H9 (cell line): ENCODE measurements around the gene KPTN. TPM values are rescaled to one million over a fixed set of nuclear protein-coding genes. Genes with fewer than 3 reads are reported as not detected.

Experiments used
- DNase-seq: peaks from one replicate; pipeline ENCODE4 v3.0.0-alpha.2; 2017
- H2AFZ ChIP-seq: one replicate; pipeline ENCODE4 v1.6.1; 2013; ENCODE audit warnings: mild to moderate bottlenecking, low read length, control low read depth, moderate library complexity
- H2AK5ac ChIP-seq: 2 replicates; pipeline ENCODE4 v1.6.1; 2013; ENCODE audit warnings: low read length, control low read depth, mixed read lengths; ENCODE audit not compliant: insufficient read length
- H2BK120ac ChIP-seq: one replicate; pipeline ENCODE4 v1.6.1; 2013; ENCODE audit warnings: low read depth, mild to moderate bottlenecking, low read length, control low read depth, inconsistent platforms; ENCODE audit not compliant: poor library complexity, severe bottlenecking
- H2BK12ac ChIP-seq: 2 replicates; pipeline ENCODE4 v1.6.1; 2013; ENCODE audit warnings: low read length, control low read depth, mixed read lengths, low read depth; ENCODE audit not compliant: insufficient read length
- H2BK15ac ChIP-seq: 2 replicates; pipeline ENCODE4 v1.6.1; 2013; ENCODE audit warnings: low read depth, low read length, control low read depth
- H2BK20ac ChIP-seq: one replicate; pipeline ENCODE4 v1.6.1; 2013; ENCODE audit warnings: low read depth, mild to moderate bottlenecking, low read length, control low read depth, inconsistent platforms; ENCODE audit not compliant: poor library complexity, severe bottlenecking
- H2BK5ac ChIP-seq: 2 replicates; pipeline ENCODE4 v1.6.1; 2013; ENCODE audit warnings: low read length, control low read depth, mixed read lengths; ENCODE audit not compliant: insufficient read length
- H3K14ac ChIP-seq: 2 replicates; pipeline ENCODE4 v1.6.1; 2013; ENCODE audit warnings: low read length, control low read depth; ENCODE audit not compliant: insufficient read depth
- H3K18ac ChIP-seq: 2 replicates; pipeline ENCODE4 v1.6.1; 2013; ENCODE audit warnings: low read depth, mild to moderate bottlenecking, mixed read lengths, low read length, control low read depth; ENCODE audit not compliant: insufficient read length
- H3K23ac ChIP-seq: 2 replicates; pipeline ENCODE4 v1.6.1; 2013; ENCODE audit warnings: low read length, control low read depth, mixed read lengths, low read depth; ENCODE audit not compliant: insufficient read length
- H3K23me2 ChIP-seq: 2 replicates; pipeline ENCODE4 v1.6.1; 2013; ENCODE audit warnings: low read depth, mild to moderate bottlenecking, mixed read lengths, low read length, control low read depth; ENCODE audit not compliant: insufficient read length, poor library complexity, severe bottlenecking
- H3K27ac ChIP-seq: 2 replicates; pipeline ENCODE4 v1.5.1; 2013; ENCODE audit warnings: low read length, control low read depth, mixed read lengths, low read depth; ENCODE audit not compliant: insufficient read length
- H3K27me3 ChIP-seq: 2 replicates; pipeline ENCODE4 v1.6.1; 2013; ENCODE audit warnings: low read length, control low read depth, inconsistent platforms; ENCODE audit not compliant: insufficient read depth
- H3K4ac ChIP-seq: 2 replicates; pipeline ENCODE4 v1.6.1; 2013; ENCODE audit warnings: low read depth, mild to moderate bottlenecking, control low read depth, inconsistent platforms, low read length, moderate library complexity
- H3K4me1 ChIP-seq: 2 replicates; pipeline ENCODE4 v1.6.1; 2013; ENCODE audit warnings: low read length, control low read depth, inconsistent platforms; ENCODE audit not compliant: insufficient read depth
- H3K4me2 ChIP-seq: 2 replicates; pipeline ENCODE4 v1.6.1; 2013; ENCODE audit warnings: low read length, control low read depth, mixed read lengths; ENCODE audit not compliant: insufficient read length, insufficient read depth
- H3K56ac ChIP-seq: 2 replicates; pipeline ENCODE4 v1.6.1; 2013; ENCODE audit warnings: low read depth, mild to moderate bottlenecking, mixed read lengths, low read length, control low read depth; ENCODE audit not compliant: insufficient read length
- H3K79me1 ChIP-seq: 2 replicates; pipeline ENCODE4 v1.6.1; 2013; ENCODE audit warnings: low read depth, mild to moderate bottlenecking, moderate library complexity, low read length, control low read depth, inconsistent platforms; ENCODE audit not compliant: insufficient read depth, poor library complexity, severe bottlenecking
- H3K79me2 ChIP-seq: 2 replicates; pipeline ENCODE4 v1.6.1; 2013; ENCODE audit warnings: low read length, control low read depth, inconsistent platforms; ENCODE audit not compliant: insufficient read depth
- H3K9ac ChIP-seq: 2 replicates; pipeline ENCODE4 v1.6.1; 2013; ENCODE audit warnings: low read length, control low read depth, mixed read lengths; ENCODE audit not compliant: insufficient read length; ENCODE audit errors: extremely low read depth
- H3K9me3 ChIP-seq: one replicate; pipeline ENCODE4 v1.6.1; 2013; ENCODE audit warnings: low read depth, low read length, inconsistent platforms; ENCODE audit not compliant: control insufficient read depth
- H3T11ph ChIP-seq: one replicate; pipeline ENCODE4 v1.6.1; 2013; ENCODE audit warnings: mild to moderate bottlenecking, low read length, control low read depth, inconsistent platforms
- H4K20me1 ChIP-seq: one replicate; pipeline ENCODE4 v1.6.1; 2013; ENCODE audit not compliant: control insufficient read depth, insufficient read length, insufficient read depth
- H4K5ac ChIP-seq: 2 replicates; pipeline ENCODE4 v1.6.1; 2013; ENCODE audit warnings: low read depth, mild to moderate bottlenecking, mixed read lengths, low read length, control low read depth; ENCODE audit not compliant: insufficient read length
- H4K8ac ChIP-seq: replicated peaks from 2 replicates; pipeline ENCODE4 v1.6.1; 2013; ENCODE audit warnings: low read length, control low read depth, mixed read lengths, low read depth; ENCODE audit not compliant: insufficient read length
- H4K91ac ChIP-seq: 2 replicates; pipeline ENCODE4 v1.6.1; 2013; ENCODE audit warnings: low read depth, mild to moderate bottlenecking, moderate library complexity, mixed read lengths, low read length, control low read depth; ENCODE audit not compliant: insufficient read length
- H3K27ac Mint-ChIP-seq, 3 experiments: 2 replicates in 2 of 3; 3 replicates in 1 of 3; pipeline ENCODE4 v1.8.0; 2020 to 2021; ENCODE audit warnings: mixed read lengths in 3 of 3, mild to moderate bottlenecking in 1 of 3, moderate library complexity in 1 of 3
- H3K27me3 Mint-ChIP-seq: 2 replicates; pipeline ENCODE4 v1.8.0; 2021; ENCODE audit warnings: low read depth, mild to moderate bottlenecking, moderate library complexity, mixed read lengths
- H3K36me3 Mint-ChIP-seq, 3 experiments: 2 replicates in 2 of 3; 3 replicates in 1 of 3; pipeline ENCODE4 v1.8.0; 2020 to 2021; ENCODE audit warnings: low read depth in 3 of 3, mixed read lengths in 3 of 3; ENCODE audit not compliant: insufficient read depth in 1 of 3
- H3K4me1 Mint-ChIP-seq, 2 experiments: 2 replicates each; pipeline ENCODE4 v1.8.0; 2020; ENCODE audit warnings: mixed read lengths in 2 of 2
- H3K4me3 Mint-ChIP-seq, 2 experiments: 2 replicates in 1 of 2; 3 replicates in 1 of 2; pipeline ENCODE4 v1.8.0; 2020 to 2021; ENCODE audit warnings: mild to moderate bottlenecking in 2 of 2, mixed read lengths in 2 of 2, moderate library complexity in 1 of 2
- H3K9me3 Mint-ChIP-seq, 2 experiments: 2 replicates in 1 of 2; 3 replicates in 1 of 2; pipeline ENCODE4 v1.8.0; 2020; ENCODE audit warnings: mild to moderate bottlenecking in 2 of 2, mixed read lengths in 2 of 2, moderate library complexity in 1 of 2
- WGBS: extraction: QIAGEN DNeasy Blood & Tissue Kit; methylation state at CpG from one replicate; pipeline ENCODE4 v1.1.7; 2013; ENCODE audit warnings: missing lambda C conversion rate, low lambda C conversion rate, mixed read lengths; ENCODE audit not compliant: insufficient read length; ENCODE audit errors: extremely low coverage; 5-methylcytosine and 5-hydroxymethylcytosine counted together
- total RNA-seq: library from RNA; stranded (reverse); gene quantifications from 2 replicates; pipeline ENCODE4 v1.2.1, GENCODE V29; 2021
- TF ChIP-seq, protein P1 (sequence below): fragments of 200-600 bp; sonication (generic); conservative IDR thresholded peaks from 3 replicates; pipeline ENCODE4 v1.8.0; 2021; ENCODE audit warnings: antibody characterized with exemption, mild to moderate bottlenecking

Gene KPTN
- total RNA-seq, 1 experiment from 2014 or later, result 35.4 TPM

DNA sequence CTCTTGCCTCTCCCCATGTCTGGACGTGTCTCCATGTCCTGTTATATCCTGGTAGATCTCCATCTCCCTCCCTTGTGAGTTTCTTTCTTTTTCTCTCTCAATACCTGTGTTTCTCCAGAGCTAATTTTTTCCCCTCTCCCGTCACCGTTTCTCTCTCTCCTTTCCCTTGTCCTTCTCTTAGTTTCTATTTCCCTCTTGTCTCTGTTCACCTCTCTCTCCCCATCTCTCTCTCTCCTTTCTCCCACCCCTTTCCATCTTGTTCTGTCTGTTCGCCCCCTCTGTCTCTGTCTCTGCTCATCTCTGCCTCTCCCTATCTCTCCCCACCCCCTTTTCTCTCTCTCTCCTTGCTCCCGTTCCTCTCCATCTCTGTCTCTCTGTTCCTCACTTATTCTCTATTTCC lies 25.3 kb downstream of the KPTN start:
- H3K27ac ChIP-seq, result no peak overlapping the region
- H2AFZ ChIP-seq, result no peak overlapping the region

More for the DNA sequence above, 25.3 kb downstream of the KPTN start:
- Mint-ChIP-seq H3K27ac (no peak overlapping the region), H3K36me3 (peaks cover 5 to 16% (median 6%) of the 10 kb centered on the region in 3 experiments; a peak in 6 of 7 replicates), H3K4me1 (peaks cover 0 to 6% of the 10 kb centered on the region in 2 experiments; a peak in 1 of 4 replicates), H3K27me3 (peaks cover 8% of the 10 kb centered on the region; the same call in 1 of the 2 replicates), H3K9me3 (no peaks in the 10 kb centered on the region), H3K4me3 (no peak overlapping the region)
- Histone ChIP-seq H3K4ac (no peak overlapping the region), H2BK15ac (no peak overlapping the region), H3T11ph (no peak overlapping the region), H2AK5ac (no peak overlapping the region), H2BK20ac (no peak overlapping the region), H2BK5ac (no peak overlapping the region), H4K8ac (no peak overlapping the region), H3K9me3 (no peaks in the 10 kb centered on the region), H3K56ac (no peak overlapping the region), H3K23me2 (no peaks in the 10 kb centered on the region), H4K20me1 (no peaks in the 10 kb centered on the region), H3K79me2 (no peaks in the 10 kb centered on the region), H3K18ac (no peak overlapping the region), H3K27me3 (peaks cover 2% of the 10 kb centered on the region; the same call in 1 of the 2 replicates), H3K4me2 (no peak overlapping the region), H3K79me1 (no peaks in the 10 kb centered on the region), H3K14ac (no peak overlapping the region), H4K5ac (no peak overlapping the region), H3K23ac (no peak overlapping the region), H2BK120ac (no peak overlapping the region), H4K91ac (no peak overlapping the region), H3K4me1 (no peaks in the 10 kb centered on the region; the same call in 1 of the 2 replicates), H3K9ac (no peak overlapping the region), H2BK12ac (no peak overlapping the region)
- DNase-seq, result no peak
- no CpG with 5 or more reads among the region's 5 CpGs for WGBS
- TF ChIP-seq, protein P1, sequence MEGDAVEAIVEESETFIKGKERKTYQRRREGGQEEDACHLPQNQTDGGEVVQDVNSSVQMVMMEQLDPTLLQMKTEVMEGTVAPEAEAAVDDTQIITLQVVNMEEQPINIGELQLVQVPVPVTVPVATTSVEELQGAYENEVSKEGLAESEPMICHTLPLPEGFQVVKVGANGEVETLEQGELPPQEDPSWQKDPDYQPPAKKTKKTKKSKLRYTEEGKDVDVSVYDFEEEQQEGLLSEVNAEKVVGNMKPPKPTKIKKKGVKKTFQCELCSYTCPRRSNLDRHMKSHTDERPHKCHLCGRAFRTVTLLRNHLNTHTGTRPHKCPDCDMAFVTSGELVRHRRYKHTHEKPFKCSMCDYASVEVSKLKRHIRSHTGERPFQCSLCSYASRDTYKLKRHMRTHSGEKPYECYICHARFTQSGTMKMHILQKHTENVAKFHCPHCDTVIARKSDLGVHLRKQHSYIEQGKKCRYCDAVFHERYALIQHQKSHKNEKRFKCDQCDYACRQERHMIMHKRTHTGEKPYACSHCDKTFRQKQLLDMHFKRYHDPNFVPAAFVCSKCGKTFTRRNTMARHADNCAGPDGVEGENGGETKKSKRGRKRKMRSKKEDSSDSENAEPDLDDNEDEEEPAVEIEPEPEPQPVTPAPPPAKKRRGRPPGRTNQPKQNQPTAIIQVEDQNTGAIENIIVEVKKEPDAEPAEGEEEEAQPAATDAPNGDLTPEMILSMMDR, result no peak
